Neutrophil (primary cell): ENCODE results near the gene IBTK.
"Not testable (repeated sequence)": the region's sequence is repeated elsewhere in the genome, so short reads cannot be mapped to it uniquely, and the experiment has no call there.

Source experiments
- H3K27ac ChIP-seq: fragments of 200-600 bp; sonication (generic); 2 replicates; pipeline ENCODE4 v1.5.1; 2016; ENCODE audit warnings: mild to moderate bottlenecking, moderate library complexity
- H3K27me3 ChIP-seq: fragments of 200-600 bp; sonication (generic); 2 replicates; pipeline ENCODE4 v1.6.0; 2016; ENCODE audit warnings: mild to moderate bottlenecking
- H3K36me3 ChIP-seq: fragments of 200-600 bp; sonication (generic); 2 replicates; pipeline ENCODE4 v1.5.1; 2017
- H3K4me1 ChIP-seq, 2 experiments: fragments of 200-600 bp in 1 of 2; sonication (generic) in 1 of 2; 1 replicate in 1 of 2; 2 replicates in 1 of 2; pipeline versions ENCODE4 v1.5.1 to v1.6.1; 2013 to 2016; ENCODE audit warnings: low read depth in 1 of 2, low read length in 1 of 2, mild to moderate bottlenecking in 1 of 2, moderate library complexity in 1 of 2; ENCODE audit not compliant: control insufficient read depth in 1 of 2, insufficient read depth in 1 of 2
- H3K4me3 ChIP-seq, 2 experiments: fragments of 200-600 bp in 1 of 2; sonication (generic) in 1 of 2; 1 replicate in 1 of 2; 2 replicates in 1 of 2; pipeline ENCODE4 v1.5.1; 2013 to 2016; ENCODE audit warnings: low read depth in 1 of 2, low read length in 1 of 2, mild to moderate bottlenecking in 1 of 2, moderate library complexity in 1 of 2
- H3K9me3 ChIP-seq: fragments of 200-600 bp; sonication (generic); 2 replicates; pipeline ENCODE4 v1.5.1; 2016
- TF ChIP-seq, protein P1 (sequence below): fragments of 200-600 bp; sonication (generic); IDR thresholded peaks from 2 replicates; pipeline ENCODE4 v1.5.1; 2016; ENCODE audit warnings: antibody characterized with exemption

IBTK gene

GRCh38 chr6:82260997-82261732, 13.6 kb upstream of the IBTK start:
- no peaks in the 10 kb centered on the region for H3K36me3 ChIP-seq
- H3K27me3 ChIP-seq: no peaks in the 10 kb centered on the region
- TF ChIP-seq, protein P1, sequence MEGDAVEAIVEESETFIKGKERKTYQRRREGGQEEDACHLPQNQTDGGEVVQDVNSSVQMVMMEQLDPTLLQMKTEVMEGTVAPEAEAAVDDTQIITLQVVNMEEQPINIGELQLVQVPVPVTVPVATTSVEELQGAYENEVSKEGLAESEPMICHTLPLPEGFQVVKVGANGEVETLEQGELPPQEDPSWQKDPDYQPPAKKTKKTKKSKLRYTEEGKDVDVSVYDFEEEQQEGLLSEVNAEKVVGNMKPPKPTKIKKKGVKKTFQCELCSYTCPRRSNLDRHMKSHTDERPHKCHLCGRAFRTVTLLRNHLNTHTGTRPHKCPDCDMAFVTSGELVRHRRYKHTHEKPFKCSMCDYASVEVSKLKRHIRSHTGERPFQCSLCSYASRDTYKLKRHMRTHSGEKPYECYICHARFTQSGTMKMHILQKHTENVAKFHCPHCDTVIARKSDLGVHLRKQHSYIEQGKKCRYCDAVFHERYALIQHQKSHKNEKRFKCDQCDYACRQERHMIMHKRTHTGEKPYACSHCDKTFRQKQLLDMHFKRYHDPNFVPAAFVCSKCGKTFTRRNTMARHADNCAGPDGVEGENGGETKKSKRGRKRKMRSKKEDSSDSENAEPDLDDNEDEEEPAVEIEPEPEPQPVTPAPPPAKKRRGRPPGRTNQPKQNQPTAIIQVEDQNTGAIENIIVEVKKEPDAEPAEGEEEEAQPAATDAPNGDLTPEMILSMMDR: no peak

DNA sequence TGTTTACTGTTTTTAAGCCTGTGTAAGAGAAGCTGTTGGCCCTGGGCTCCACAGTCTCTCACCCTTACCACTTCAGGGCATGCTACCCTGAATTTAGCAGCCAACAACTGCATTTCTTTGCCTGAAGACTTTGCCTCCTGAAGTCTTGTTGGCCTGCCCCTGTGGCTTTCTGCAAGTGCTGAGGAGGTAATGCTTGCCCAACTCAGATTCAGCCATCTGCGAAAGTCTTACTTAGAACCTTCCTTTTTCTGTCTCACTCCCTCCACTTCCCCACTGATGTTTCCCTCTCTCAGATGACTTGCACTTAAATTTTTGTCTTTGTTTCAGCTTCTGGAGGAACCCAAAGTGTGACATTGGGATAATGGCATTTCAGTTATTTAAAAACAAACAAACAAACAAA, 11.8 kb upstream of the IBTK start:
- Histone ChIP-seq H3K9me3 (no peaks in the 10 kb centered on the region), H3K4me3 (no peak overlapping the region), H3K4me1 (no peaks in the 10 kb centered on the region), H3K36me3 (no peaks in the 10 kb centered on the region), H3K27ac (peak overlapping the region; percentile 32), H3K27me3 (no peaks in the 10 kb centered on the region)
- TF ChIP-seq, protein P1: no peak

More at GRCh38 chr6:82260997-82261732, 13.6 kb upstream of the IBTK start:
- H3K4me3 ChIP-seq: no peak overlapping the region
- no peaks in the 10 kb centered on the region for H3K4me1 ChIP-seq
- H3K9me3 ChIP-seq: no peaks in the 10 kb centered on the region
- H3K27ac ChIP-seq: no peak overlapping the region

DNA sequence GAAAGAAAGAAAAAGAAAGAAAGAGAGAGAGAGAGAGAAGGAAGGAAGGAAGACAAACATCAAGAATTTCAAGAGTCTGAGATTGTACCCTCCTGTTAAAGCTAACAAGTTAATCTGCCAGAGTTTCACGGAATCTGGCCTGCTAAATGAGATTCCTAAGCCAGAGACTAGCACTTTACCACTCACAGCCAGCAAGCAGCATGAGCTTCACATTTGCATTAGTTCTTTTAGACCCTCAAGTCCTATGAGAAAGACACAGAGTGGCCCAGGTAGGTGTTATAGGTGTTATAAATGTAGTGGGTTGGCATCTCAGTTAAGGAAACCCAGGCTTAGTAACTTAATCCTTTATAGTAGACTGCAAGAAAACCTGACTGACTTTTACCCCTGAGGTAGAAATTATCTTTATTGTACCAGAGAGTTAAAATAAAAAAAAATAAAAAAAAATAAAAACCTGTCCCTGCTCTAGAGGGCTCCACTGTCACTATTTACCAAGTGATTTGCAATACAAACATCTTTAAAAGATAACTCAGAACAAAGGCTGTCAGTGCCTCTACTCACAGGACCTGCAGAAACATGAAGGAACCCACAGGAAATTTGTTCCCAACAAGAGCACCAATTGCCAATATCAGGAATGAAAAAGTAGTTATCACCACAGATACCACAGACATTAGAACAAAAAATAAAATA, 9.7 kb upstream of the IBTK start:
- TF ChIP-seq, protein P1: no peak
- H3K27ac ChIP-seq: no peak overlapping the region
- H3K4me1 ChIP-seq: no peaks in the 10 kb centered on the region
- no peaks in the 10 kb centered on the region for H3K9me3 ChIP-seq
- H3K36me3 ChIP-seq: no peaks in the 10 kb centered on the region
- no peak overlapping the region for H3K4me3 ChIP-seq
- H3K27me3 ChIP-seq: no peaks in the 10 kb centered on the region

GRCh38 chr6:82254722-82255121, 7.2 kb upstream of the IBTK start:
- H3K9me3 ChIP-seq, H3K36me3 ChIP-seq, H3K4me1 ChIP-seq, H3K27me3 ChIP-seq, H3K27ac ChIP-seq, H3K4me3 ChIP-seq: not testable (repeated sequence)

GRCh38 chr6:82251942-82252341, 4.4 kb upstream of the IBTK start:
- Histone ChIP-seq H3K4me1 (peaks cover 11 to 14% of the 10 kb centered on the region in 2 experiments), H3K27ac (no peak overlapping the region), H3K9me3 (no peaks in the 10 kb centered on the region), H3K36me3 (no peaks in the 10 kb centered on the region), H3K27me3 (no peaks in the 10 kb centered on the region), H3K4me3 (no peak overlapping the region)
- TF ChIP-seq, protein P1: no peak
